HepG2 (cell line): ENCODE results near the gene SLC35F3. TPM values are rescaled to one million over a fixed set of nuclear protein-coding genes. Genes with fewer than 3 reads are reported as not detected.

Experiments
- ATAC-seq: fragments of 200-7000 bp; cut with Tn5 transposase; 3 replicates; pipeline ENCODE4 v1.9.1; 2020; ENCODE audit warnings: mild to moderate bottlenecking, moderate library complexity
- BruUV-seq: library from RNA; stranded (reverse); fragments of 400-500 nt; replicated peaks from 2 replicates; lab custom pipeline; 2021; lab: Mats Ljungman, UMichigan
- CTCF ChIA-PET: fragments of 300-600 bp; formaldehyde crosslinking; extraction: SDS; loops from one replicate; lab custom pipeline; 2021; ENCODE audit warnings: low total read pairs, inconsistent platforms, low intra/inter-chr PET ratio; lab: Yijun Ruan, JAX
- POLR2A ChIA-PET: fragments of 350-600 bp; sonication (Branson Sonifier 250); formaldehyde crosslinking; loops from one replicate; lab custom pipeline; 2020; ENCODE audit warnings: antibody characterized with exemption, inconsistent platforms; lab: Yijun Ruan, JAX
- DNase-seq: peaks from one replicate; pipeline ENCODE4 v3.0.0-alpha.2; 2015; ENCODE audit warnings: low spot score
- FAIRE-seq: peaks from 3 replicates; lab custom pipeline; 2011; peaks lifted over from hg19 to GRCh38; lab: Jason Lieb, UNC
- H2AFZ ChIP-seq: one replicate; pipeline ENCODE4 v1.6.1; 2011; ENCODE audit warnings: low read length, inconsistent platforms
- H3K27ac ChIP-seq: fragments of 300-600 bp; 3 replicates; pipeline ENCODE4 v1.8.0; 2011; ENCODE audit warnings: mixed run types, mild to moderate bottlenecking, mixed read lengths, low read length, inconsistent platforms; ENCODE audit not compliant: insufficient read depth; ENCODE audit errors: extremely low read length
- H3K27me3 ChIP-seq, 2 experiments: fragments of 200-600 bp in 1 of 2; 2 replicates in 1 of 2; 3 replicates in 1 of 2; pipeline versions ENCODE4 v1.6.0 to v1.8.0; 2011; ENCODE audit warnings: low read length in 2 of 2, mild to moderate bottlenecking in 2 of 2, moderate library complexity in 2 of 2, inconsistent platforms in 1 of 2; ENCODE audit not compliant: insufficient read depth in 2 of 2, control insufficient read depth in 1 of 2
- H3K36me3 ChIP-seq, 2 experiments: fragments of 200-600 bp in 1 of 2; replicated peaks in 1 of 2; 2 replicates in 1 of 2; 3 replicates in 1 of 2; pipeline versions ENCODE4 v1.5.1 to v1.8.0; 2011; ENCODE audit warnings: low read length in 2 of 2, inconsistent platforms in 1 of 2; ENCODE audit not compliant: insufficient read depth in 2 of 2, control insufficient read depth in 1 of 2
- H3K4me1 ChIP-seq: 2 replicates; pipeline ENCODE4 v1.5.1; 2012; ENCODE audit warnings: low read length, inconsistent platforms; ENCODE audit not compliant: insufficient read depth
- H3K4me2 ChIP-seq: 2 replicates; pipeline ENCODE4 v1.6.0; 2011; ENCODE audit warnings: low read depth, low read length, inconsistent platforms
- H3K4me3 ChIP-seq, 3 experiments: fragments of 200-600 bp in 1 of 3; sonication (generic), shearing (Covaris generic) in 1 of 3; replicated peaks in 1 of 3; 2 replicates each; pipeline ENCODE4 v1.5.1; 2011 to 2016; ENCODE audit warnings: low read length in 3 of 3, inconsistent platforms in 2 of 3, low read depth in 2 of 3, mild to moderate bottlenecking in 2 of 3, control low read depth in 1 of 3, mixed read lengths in 1 of 3; ENCODE audit not compliant: insufficient read depth in 1 of 3
- H3K79me2 ChIP-seq: one replicate; pipeline ENCODE4 v1.6.1; 2011; ENCODE audit warnings: low read length, inconsistent platforms; ENCODE audit not compliant: insufficient read depth
- H3K9ac ChIP-seq: 2 replicates; pipeline ENCODE4 v1.6.0; 2011; ENCODE audit warnings: mild to moderate bottlenecking, low read depth, low read length, inconsistent platforms; ENCODE audit not compliant: insufficient read depth
- H3K9me3 ChIP-seq: 2 replicates; pipeline ENCODE4 v1.5.1; 2012; ENCODE audit warnings: mild to moderate bottlenecking, low read length
- H4K20me1 ChIP-seq: 2 replicates; pipeline ENCODE4 v1.6.0; 2011; ENCODE audit warnings: inconsistent platforms, mild to moderate bottlenecking, low read length, moderate library complexity; ENCODE audit not compliant: insufficient read depth
- BCL6 ChIP-seq: IDR thresholded peaks from 2 replicates; pipeline ENCODE4 v1.6.1; 2016; ENCODE audit warnings: missing genetic modification reagents, missing compliant biosample characterization
- DZIP1 ChIP-seq: sonication (generic); formaldehyde crosslinking; IDR thresholded peaks from 2 replicates; pipeline ENCODE4 v1.5.0; 2020; ENCODE audit warnings: mild to moderate bottlenecking, missing genetic modification reagents
- GPBP1L1 ChIP-seq: sonication (generic); formaldehyde crosslinking; IDR thresholded peaks from 2 replicates; pipeline ENCODE4 v1.5.0; 2020; ENCODE audit warnings: mild to moderate bottlenecking, missing genetic modification reagents
- MXD4 ChIP-seq: IDR thresholded peaks from 2 replicates; pipeline ENCODE4 v1.6.1; 2016; ENCODE audit warnings: mild to moderate bottlenecking, missing biosample characterization, missing genetic modification reagents
- SMYD3 ChIP-seq: sonication (generic); formaldehyde crosslinking; IDR thresholded peaks from 2 replicates; pipeline ENCODE4 v1.8.1; 2023; ENCODE audit warnings: mild to moderate bottlenecking, missing genetic modification reagents
- ZBTB8A ChIP-seq: sonication (generic); formaldehyde crosslinking; IDR thresholded peaks from 2 replicates; pipeline ENCODE4 v1.4.0; 2020; ENCODE audit warnings: mild to moderate bottlenecking, low read depth, missing genetic modification reagents, borderline replicate concordance
- ZNF224 ChIP-seq: sonication (generic); formaldehyde crosslinking; IDR thresholded peaks from 2 replicates; pipeline ENCODE4 v1.5.0; 2020; ENCODE audit warnings: mild to moderate bottlenecking, missing genetic modification reagents
- ZNF292 ChIP-seq: sonication (generic); formaldehyde crosslinking; IDR thresholded peaks from 2 replicates; pipeline ENCODE4 v1.8.1; 2022; ENCODE audit warnings: mild to moderate bottlenecking, low read depth, missing genetic modification reagents, borderline replicate concordance
- ZNF317 ChIP-seq: sonication (generic); formaldehyde crosslinking; IDR thresholded peaks from 2 replicates; pipeline ENCODE4 v1.5.0; 2020; ENCODE audit warnings: mild to moderate bottlenecking, missing genetic modification reagents
- ZNF343 ChIP-seq: sonication (generic); formaldehyde crosslinking; IDR thresholded peaks from 2 replicates; pipeline ENCODE4 v1.4.0; 2020; ENCODE audit warnings: mild to moderate bottlenecking, missing genetic modification reagents
- ZNF503 ChIP-seq: sonication (generic); formaldehyde crosslinking; IDR thresholded peaks from 2 replicates; pipeline ENCODE4 v1.4.0; 2020; ENCODE audit warnings: missing genetic modification reagents
- ZSCAN29 ChIP-seq: sonication (generic); formaldehyde crosslinking; conservative IDR thresholded peaks from 2 replicates; pipeline ENCODE4 v1.4.0; 2020; ENCODE audit warnings: mild to moderate bottlenecking, missing genetic modification reagents
- ZSCAN5A ChIP-seq: sonication (generic); formaldehyde crosslinking; IDR thresholded peaks from 2 replicates; pipeline ENCODE4 v1.8.0; 2022; ENCODE audit warnings: mild to moderate bottlenecking, missing genetic modification reagents, borderline replicate concordance
- WGBS: methylation state at CpG from one replicate; pipeline ENCODE4 v1.1.6; 2017; ENCODE audit warnings: low lambda C conversion rate; 5-methylcytosine and 5-hydroxymethylcytosine counted together
- in situ Hi-C: cut with HindIII; loops from 2 replicates; pipeline ENCODE4 v1.10.0; 2017; ENCODE audit warnings: low pct_unique_long_range_greater_than_20kb; ENCODE audit not compliant: extremely low pct_ligation_motif_present
- intact Hi-C: fragments of 100-400 bp; cut with micrococcal nuclease; formaldehyde crosslinking; loops from one replicate; pipeline ENCODE4 v1.10.0; 2022; ENCODE audit not compliant: unreplicated experiment
- polyA plus RNA-seq, 8 experiments: library from polyadenylated mRNA; depleted of rRNA in 3 of 8; stranded (reverse) in 7 of 8; unstranded in 1 of 8; fragments of >200 nt; fragmentation: Illumina TruSeq in 4 of 8; extraction: Trizol in 4 of 8; gene quantifications; 2 replicates each; pipeline versions ENCODE4 v1.2.1 to v1.2.3, GENCODE V29; 2011 to 2016; ENCODE audit warnings: low read depth in 4 of 8, missing spikeins in 1 of 8, mixed read lengths in 1 of 8; ENCODE audit not compliant: insufficient read depth in 1 of 8
- total RNA-seq, 5 experiments: library from RNA; depleted of rRNA; stranded (reverse); fragments of >200 nt; fragmentation: Illumina TruSeq; extraction: Trizol; gene quantifications; 2 replicates each; pipeline ENCODE4 v1.2.3, GENCODE V29; 2016; ENCODE audit warnings: low read depth in 1 of 5

SLC35F3 gene
- total and polyA plus RNA-seq, 2 of the 13 experiments (the other 11 are each of a cell fraction or from before 2014, with no cell fraction given): not detected

- no peak for TF ChIP-seq ZNF224 (CRISPR knock-in tag)
- TF ChIP-seq ZNF317 (CRISPR knock-in tag): no peak
- TF ChIP-seq GPBP1L1 (CRISPR knock-in tag): no peak
- 0 out of 2 replicates have a peak, but pooled peaks have one; percentile 40 for TF ChIP-seq ZSCAN5A (CRISPR knock-in tag)
- TF ChIP-seq ZSCAN29 (CRISPR knock-in tag): 0 out of 2 replicates have a peak, but pooled peaks have one; percentile 11
- TF ChIP-seq ZNF292: no peak
- TF ChIP-seq ZNF343: no peak
- TF ChIP-seq, all 625 proteins: peak for 13
Measured at GRCh38 chr1:234326497-234327366, 422.3 kb downstream of the SLC35F3 start (continued).

- peak overlapping the region; percentile 56 for H3K4me2 ChIP-seq
- no peaks in the 10 kb centered on the region for H3K9me3 ChIP-seq
- H3K27ac ChIP-seq: peak overlapping the region; percentile 76
- peak; percentile 91 for ATAC-seq
- peaks cover 48% of the 10 kb centered on the region for H3K4me1 ChIP-seq
- in situ Hi-C loops (no loop called here), intact Hi-C loops (loop anchor here (1.0 kb wide), 2 partner anchors 17 to 46 kb away; partner anchors contain the start of gene COA6)
- no peaks in the 10 kb centered on the region for H4K20me1 ChIP-seq
- H3K36me3 ChIP-seq: no peaks in the 10 kb centered on the region
- BruUV-seq: no TSS peak
- CTCF ChIA-PET: interaction anchor here (1.4 kb wide), 1 partner anchor 18 kb away, joined by 3 read pairs; no protein-coding TSS in a partner anchor
- H3K27me3 ChIP-seq: no peaks in the 10 kb centered on the region; a peak in 1 of 5 replicates
- FAIRE-seq: peak; percentile 84
- WGBS: 17% methylated on average over 8 of the region's 9 CpGs
- H3K79me2 ChIP-seq: no peaks in the 10 kb centered on the region
- H3K4me3 ChIP-seq: 0 out of 6 replicates have a peak overlapping the region, but pooled peaks of 1 of the 3 experiments have one; percentile 5
- no peak overlapping the region for H2AFZ ChIP-seq
- peak; percentile 76 for DNase-seq
- no peak overlapping the region for H3K9ac ChIP-seq
- POLR2A ChIA-PET: interaction anchor here (1.1 to 3.0 kb wide), 5 partner anchors 12 to 46 kb away, joined by 5 to 37 read pairs (median 9); partner anchors contain the start of gene COA6
- 0 out of 2 replicates have a peak, but pooled peaks have one; percentile 51 for TF ChIP-seq DZIP1 (CRISPR knock-in tag)
- peak; percentile 76 for TF ChIP-seq ZNF503 (CRISPR knock-in tag)
- peak; percentile 50; the same call in 1 of the 2 replicates for TF ChIP-seq BCL6 (CRISPR knock-in tag)
- no peak for TF ChIP-seq ZBTB8A (CRISPR knock-in tag)
- no peak for TF ChIP-seq SMYD3 (CRISPR knock-in tag)
- no peak for TF ChIP-seq MXD4 (CRISPR knock-in tag)
Measured at GRCh38 chr1:234327577-234328164, 423.2 kb downstream of the SLC35F3 start.
